Heart right ventricle (tissue), 16 donors: ENCODE results near the gene CLDN20. TPM values are rescaled to one million over a fixed set of nuclear protein-coding genes. Genes with fewer than 3 reads are reported as not detected.
A peak's percentile ranks its signal among the peaks of the same experiment; 100 is the strongest.

Experiments used
- ATAC-seq, 8 donors: fragments of 200-7000 bp; cut with Tn5 transposase; one replicate each; pipeline ENCODE4 v1.9.1; 2020; ENCODE audit warnings: mild to moderate bottlenecking in 8 of 8, moderate library complexity in 8 of 8, moderate number of reproducible peaks in 1 of 8
- DNase-seq, 2 donors: peaks; one replicate each; pipeline ENCODE4 v3.0.0-alpha.2; 2020
- H3K27ac ChIP-seq, 10 donors: fragments of 200-600 bp; sonication (generic) in 2 of 10; one replicate each; pipeline versions ENCODE4 v1.5.0 to v1.8.0; 2020 to 2022; ENCODE audit warnings: mild to moderate bottlenecking in 3 of 10
- H3K27me3 ChIP-seq, 7 donors: fragments of 200-600 bp; one replicate each; pipeline ENCODE4 v1.8.0; 2021 to 2022; ENCODE audit warnings: mild to moderate bottlenecking in 2 of 7
- H3K36me3 ChIP-seq, 9 donors: fragments of 200-600 bp; sonication (generic) in 1 of 9; one replicate each; pipeline versions ENCODE4 v1.5.0 to v1.8.0; 2020 to 2022; ENCODE audit warnings: mild to moderate bottlenecking in 2 of 9
- H3K4me1 ChIP-seq, 9 donors: fragments of 200-600 bp; sonication (generic) in 1 of 9; one replicate each; pipeline versions ENCODE4 v1.5.0 to v1.8.0; 2020 to 2022; ENCODE audit warnings: mild to moderate bottlenecking in 4 of 9
- H3K4me3 ChIP-seq, 10 donors: fragments of 200-600 bp; sonication (generic) in 2 of 10; one replicate each; pipeline versions ENCODE4 v1.5.0 to v1.8.0; 2020 to 2022; ENCODE audit warnings: mild to moderate bottlenecking in 7 of 10, moderate library complexity in 2 of 10
- H3K9me3 ChIP-seq, 11 donors: fragments of 200-600 bp in 10 of 11; sonication (generic) in 2 of 11; one replicate each; pipeline versions ENCODE4 v1.5.0 to v1.8.0; 2013 to 2022; ENCODE audit warnings: mild to moderate bottlenecking in 2 of 11, control low read depth in 1 of 11, moderate library complexity in 1 of 11
- CTCF ChIP-seq, 9 donors: fragments of 200-600 bp; sonication (generic) in 2 of 9; IDR thresholded peaks; one replicate each; pipeline versions ENCODE4 v1.5.0 to v1.8.0; 2021 to 2022; ENCODE audit warnings: antibody characterized with exemption in 9 of 9, mild to moderate bottlenecking in 5 of 9, moderate library complexity in 1 of 9
- WGBS, 2 donors: extraction: QIAGEN DNeasy Blood & Tissue Kit; methylation state at CpG; one replicate each; pipeline ENCODE4 v1.1.7; 2013; ENCODE audit warnings: inconsistent platforms in 1 of 2; 5-methylcytosine and 5-hydroxymethylcytosine counted together
- intact Hi-C, 10 donors: fragments of 100-400 bp; cut with DNase I; formaldehyde crosslinking; loops; one replicate each; pipeline versions ENCODE4 v1.11.1 to v1.14.2; 2022
- polyA plus RNA-seq, 2 donors: library from polyadenylated mRNA; stranded (reverse); fragments of 200-250 nt; gene quantifications; one replicate each; pipeline ENCODE4 v1.2.3, GENCODE V29; 2013
- total RNA-seq, 10 donors: library from RNA; stranded (reverse); fragmentation: NEBNext Ultra II Directional in 3 of 10; extraction: Animal tissue kit (Norgen Biotek cat#: 25700) in 3 of 10; gene quantifications; one replicate each; pipeline versions ENCODE4 v1.2.1 to v1.2.4, GENCODE V29; 2021 to 2023
- donor health status: Arrhythmogenic right ventricular cardiomyopathy.
- donor health status: ischemic (EF 13 %, LVEDD 7.1; RV severe dilation, severe dysfunction).
- donor health status: healthy with polysubstance abuse.
- donor health status: DM: no; HTN: yes; CAD: no.
- donor health status: DM: no; HTN: no; CAD: no.
- donor health status: ischemic (EF 25% LVEDD 6.9; RV normal size, moderate dysfunction).
- donor health status: ischemic (EF 25% LVEDD 5.7; RV mildly dilated, moderate dysfunction).
- donor health status: healthy.
- donor health status: DM: yes; HTN: yes; CAD: no.
- donor health status: Ischemic cardiomyopathy.
- donor health status: ischemic (EF 35%, LVEDD 5.7; RV mildly dilated, moderate dysfunction).
- donor health status: nonischemic (EF 11% LVEDD 7.7; RV severe dilation, severe dysfunction).
- donor health status: DM: yes; HTN: yes; CAD: no.
- donor health status: PGD.
- donor health status: ischemic (EF 29% LVEDD 5.4; RV normal size, mild dysfunction).
- donor health status: nonischemic (EF 23%, LVEDD 6.1; RV moderate dilation, normal function).

Gene CLDN20
- total and polyA plus RNA-seq, 12 donors, result not detected

- ATAC-seq (no peak), DNase-seq (no peak)
- H3K27me3 ChIP-seq, result no peaks in the 10 kb centered on the region
- H3K27ac ChIP-seq, result peak overlapping the region in 1 of 10 donors; percentile 31
- WGBS, 2 donors, result 85 to 89% methylated on average over 7 of the region's 7 CpGs
- peaks cover 0 to 15% (median 0%) of the 10 kb centered on the region in 9 donors for H3K4me1 ChIP-seq
- H3K36me3 ChIP-seq, result no peaks in the 10 kb centered on the region
- H3K9me3 ChIP-seq, result no peaks in the 10 kb centered on the region
- TF ChIP-seq CTCF (IDR thresholded peaks at IDR 0.05), result no peak
- no peak overlapping the region for H3K4me3 ChIP-seq
- intact Hi-C loops, result no loop called here
These were observed 44.5 kb upstream of the CLDN20 start for GRCh38 chr6:155219299-155219698.

GRCh38 chr6:155219858-155220301 lies 43.9 kb upstream of the CLDN20 start:
- no peaks in the 10 kb centered on the region for H3K9me3 ChIP-seq
- peak in 6 of 8 donors; percentile 25 to 84 (median 54) for ATAC-seq
- 60 to 66% methylated on average over 5 of the region's 5 CpGs for whole genome bisulfite sequencing, 2 donors
- H3K4me1 ChIP-seq, result peaks cover 0 to 20% (median 0%) of the 10 kb centered on the region in 9 donors
- intact Hi-C loops, result no loop called here
- H3K27me3 ChIP-seq, result no peaks in the 10 kb centered on the region
- DNase-seq, result no peak
- no peaks in the 10 kb centered on the region for H3K36me3 ChIP-seq
- H3K27ac ChIP-seq, result peak overlapping the region in 1 of 10 donors; percentile 31
- TF ChIP-seq CTCF (IDR thresholded peaks at IDR 0.05), result no peak
- no peak overlapping the region for H3K4me3 ChIP-seq

GRCh38 chr6:155221086-155221485 lies 42.7 kb upstream of the CLDN20 start:
- intact Hi-C loops, result no loop called here
- H3K27ac ChIP-seq, result peak overlapping the region in 1 of 10 donors; percentile 40

DNA sequence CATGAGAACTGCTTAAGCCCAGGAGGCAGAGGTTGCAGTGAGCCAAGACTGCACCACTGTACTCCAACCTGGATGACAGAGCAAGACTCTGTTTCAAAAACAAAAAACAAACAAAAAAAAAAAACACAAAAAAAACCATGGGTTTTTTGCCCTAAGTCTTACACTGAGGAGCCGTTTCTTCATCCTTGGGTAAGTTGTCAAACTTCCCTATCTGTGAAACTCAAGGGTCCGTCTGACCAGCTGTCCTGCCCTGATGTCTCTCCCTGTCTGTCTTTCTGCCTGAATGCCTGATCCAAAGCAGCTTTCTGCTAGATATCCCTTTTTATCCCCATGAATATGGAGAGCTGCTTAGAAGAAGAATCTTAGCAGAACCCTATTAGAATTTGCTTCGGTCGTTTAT lies 41.3 kb upstream of the CLDN20 start:
- ATAC-seq, result no peak
- 92 to 95% methylated on average over 4 of the region's 4 CpGs for WGBS, 2 donors

More at GRCh38 chr6:155221086-155221485, 42.7 kb upstream of the CLDN20 start:
- TF ChIP-seq CTCF (IDR thresholded peaks at IDR 0.05), result no peak
- no peaks in the 10 kb centered on the region for H3K27me3 ChIP-seq
- H3K9me3 ChIP-seq, result no peaks in the 10 kb centered on the region
- no peak for DNase-seq
- no peak overlapping the region for H3K4me3 ChIP-seq
- 76 to 85% methylated on average over 4 of the region's 4 CpGs for WGBS, 2 donors
- ATAC-seq, result no peak
- no peaks in the 10 kb centered on the region for H3K36me3 ChIP-seq
- H3K4me1 ChIP-seq, result peaks cover 0 to 21% (median 0%) of the 10 kb centered on the region in 9 donors

More for the DNA sequence above, 41.3 kb upstream of the CLDN20 start:
- DNase-seq, result no peak
- intact Hi-C loops, result no loop called here
- no peaks in the 10 kb centered on the region for H3K36me3 ChIP-seq
- peaks cover 0 to 21% (median 0%) of the 10 kb centered on the region in 9 donors for H3K4me1 ChIP-seq
- H3K9me3 ChIP-seq, result no peaks in the 10 kb centered on the region
- no peak overlapping the region for H3K4me3 ChIP-seq
- TF ChIP-seq CTCF (IDR thresholded peaks at IDR 0.05), result no peak
- no peak overlapping the region for H3K27ac ChIP-seq
- H3K27me3 ChIP-seq, result no peaks in the 10 kb centered on the region
